HepG2 (cell line): ENCODE results near the gene TMEM63B. TPM values are rescaled to one million over a fixed set of nuclear protein-coding genes. Genes with fewer than 3 reads are reported as not detected.
A peak's percentile ranks its signal among the peaks of the same experiment; 100 is the strongest.

Experiments
- CCDC6 ChIP-seq: sonication (generic); formaldehyde crosslinking; IDR thresholded peaks from 2 replicates; pipeline ENCODE4 v1.8.1; 2022; ENCODE audit warnings: mild to moderate bottlenecking, missing genetic modification reagents, moderate library complexity
- HINFP ChIP-seq: sonication (generic); formaldehyde crosslinking; IDR thresholded peaks from 2 replicates; pipeline ENCODE4 v1.4.0; 2020; ENCODE audit warnings: low read depth, mild to moderate bottlenecking, missing genetic modification reagents
- JUN ChIP-seq: sonication (generic); formaldehyde crosslinking; IDR thresholded peaks from 2 replicates; pipeline ENCODE4 v1.4.0; 2020; ENCODE audit warnings: mild to moderate bottlenecking, missing genetic modification reagents
- KAT8 ChIP-seq: IDR thresholded peaks from 2 replicates; pipeline ENCODE4 v1.6.1; 2016; ENCODE audit warnings: missing genetic modification reagents, missing compliant biosample characterization
- MED8 ChIP-seq: sonication (generic); formaldehyde crosslinking; IDR thresholded peaks from 2 replicates; pipeline ENCODE4 v1.8.1; 2023; ENCODE audit warnings: mild to moderate bottlenecking, missing genetic modification reagents; ENCODE audit not compliant: insufficient replicate concordance
- NFE2L1 ChIP-seq: sonication (generic); formaldehyde crosslinking; IDR thresholded peaks from 2 replicates; pipeline ENCODE4 v1.4.0; 2020; ENCODE audit warnings: missing genetic modification reagents, mild to moderate bottlenecking, borderline replicate concordance
- PHB2 ChIP-seq: fragments of 450-650 bp; IDR thresholded peaks from 2 replicates; pipeline ENCODE4 v1.6.1; 2018; ENCODE audit not compliant: partially characterized antibody
- PRDM10 ChIP-seq: sonication (generic); formaldehyde crosslinking; IDR thresholded peaks from 2 replicates; pipeline ENCODE4 v1.4.0; 2020; ENCODE audit warnings: low read depth, missing genetic modification reagents
- REL ChIP-seq: sonication (generic); formaldehyde crosslinking; conservative IDR thresholded peaks from 2 replicates; pipeline ENCODE4 v1.8.0; 2022; ENCODE audit warnings: mild to moderate bottlenecking, missing genetic modification reagents, moderate library complexity
- SP140L ChIP-seq: sonication (generic); formaldehyde crosslinking; IDR thresholded peaks from 2 replicates; pipeline ENCODE4 v1.4.0; 2020; ENCODE audit warnings: missing genetic modification reagents, borderline replicate concordance
- SRSF9 ChIP-seq: fragments of 200-400 bp; formaldehyde crosslinking; IDR thresholded peaks from 2 replicates; pipeline ENCODE4 v1.6.1; 2018; ENCODE audit warnings: borderline replicate concordance, mild to moderate bottlenecking, low read depth, low read length; ENCODE audit not compliant: insufficient read depth, poor library complexity, severe bottlenecking
- TAF15 ChIP-seq: fragments of 200-400 bp; formaldehyde crosslinking; IDR thresholded peaks from one replicate; pipeline ENCODE4 v1.6.1; 2018; ENCODE audit warnings: mild to moderate bottlenecking, low read depth, low read length; ENCODE audit not compliant: poor library complexity, severe bottlenecking
- THAP11 ChIP-seq: IDR thresholded peaks from 2 replicates; pipeline ENCODE4 v1.6.1; 2016; ENCODE audit warnings: missing biosample characterization, missing genetic modification reagents
- ZBTB7A ChIP-seq: sonication (generic); formaldehyde crosslinking; IDR thresholded peaks from 2 replicates; pipeline ENCODE4 v1.8.0; 2022; ENCODE audit warnings: mild to moderate bottlenecking, missing genetic modification reagents
- ZFY ChIP-seq: sonication (generic); formaldehyde crosslinking; IDR thresholded peaks from 2 replicates; pipeline ENCODE4 v1.4.0; 2020; ENCODE audit warnings: missing genetic modification reagents
- ZFYVE20 ChIP-seq: sonication (generic); formaldehyde crosslinking; IDR thresholded peaks from 2 replicates; pipeline ENCODE4 v1.8.0; 2023; ENCODE audit warnings: low read depth, mild to moderate bottlenecking, moderate library complexity, missing genetic modification reagents, borderline replicate concordance
- ZNF251 ChIP-seq: sonication (generic); formaldehyde crosslinking; IDR thresholded peaks from 2 replicates; pipeline ENCODE4 v1.9.0; 2021; ENCODE audit warnings: mild to moderate bottlenecking, missing genetic modification reagents
- ZNF3 ChIP-seq: IDR thresholded peaks from 2 replicates; pipeline ENCODE4 v1.7.0; 2017; ENCODE audit warnings: inconsistent platforms
- ZNF510 ChIP-seq: sonication (generic); formaldehyde crosslinking; IDR thresholded peaks from 2 replicates; pipeline ENCODE4 v1.4.0; 2020; ENCODE audit warnings: low read depth, mild to moderate bottlenecking, missing genetic modification reagents
- ZNF670 ChIP-seq: sonication (generic); formaldehyde crosslinking; IDR thresholded peaks from 2 replicates; pipeline ENCODE4 v1.8.0; 2022; ENCODE audit warnings: mild to moderate bottlenecking, missing genetic modification reagents, borderline replicate concordance
- polyA plus RNA-seq, 8 experiments: library from polyadenylated mRNA; depleted of rRNA in 3 of 8; stranded (reverse) in 7 of 8; unstranded in 1 of 8; fragments of >200 nt; fragmentation: Illumina TruSeq in 4 of 8; extraction: Trizol in 4 of 8; gene quantifications; 2 replicates each; pipeline versions ENCODE4 v1.2.1 to v1.2.3, GENCODE V29; 2011 to 2016; ENCODE audit warnings: low read depth in 4 of 8, missing spikeins in 1 of 8, mixed read lengths in 1 of 8; ENCODE audit not compliant: insufficient read depth in 1 of 8
- total RNA-seq, 5 experiments: library from RNA; depleted of rRNA; stranded (reverse); fragments of >200 nt; fragmentation: Illumina TruSeq; extraction: Trizol; gene quantifications; 2 replicates each; pipeline ENCODE4 v1.2.3, GENCODE V29; 2016; ENCODE audit warnings: low read depth in 1 of 5
- TF ChIP-seq, protein P1 (sequence below): sonication (generic); formaldehyde crosslinking; IDR thresholded peaks from 2 replicates; pipeline ENCODE4 v1.4.0; 2020; ENCODE audit warnings: missing genetic modification reagents, mild to moderate bottlenecking, borderline replicate concordance

The TMEM63B gene
- total and polyA plus RNA-seq, 2 of the 13 experiments (the other 11 are each of a cell fraction or from before 2014, with no cell fraction given) = 27.4 to 75.8 TPM

- TF ChIP-seq PRDM10 (CRISPR knock-in tag) = 0 out of 2 replicates have a peak, but pooled peaks have one; percentile 60
- TF ChIP-seq ZNF3 (CRISPR knock-in tag) = peak; percentile 85; the same call in 1 of the 2 replicates
- no peak for TF ChIP-seq PHB2
- 0 out of 2 replicates have a peak, but pooled peaks have one; percentile 32 for TF ChIP-seq JUN (CRISPR knock-in tag)
- TF ChIP-seq KAT8 = peak; percentile 74
- TF ChIP-seq ZNF251 (CRISPR knock-in tag) = no peak
- TF ChIP-seq, protein P1, sequence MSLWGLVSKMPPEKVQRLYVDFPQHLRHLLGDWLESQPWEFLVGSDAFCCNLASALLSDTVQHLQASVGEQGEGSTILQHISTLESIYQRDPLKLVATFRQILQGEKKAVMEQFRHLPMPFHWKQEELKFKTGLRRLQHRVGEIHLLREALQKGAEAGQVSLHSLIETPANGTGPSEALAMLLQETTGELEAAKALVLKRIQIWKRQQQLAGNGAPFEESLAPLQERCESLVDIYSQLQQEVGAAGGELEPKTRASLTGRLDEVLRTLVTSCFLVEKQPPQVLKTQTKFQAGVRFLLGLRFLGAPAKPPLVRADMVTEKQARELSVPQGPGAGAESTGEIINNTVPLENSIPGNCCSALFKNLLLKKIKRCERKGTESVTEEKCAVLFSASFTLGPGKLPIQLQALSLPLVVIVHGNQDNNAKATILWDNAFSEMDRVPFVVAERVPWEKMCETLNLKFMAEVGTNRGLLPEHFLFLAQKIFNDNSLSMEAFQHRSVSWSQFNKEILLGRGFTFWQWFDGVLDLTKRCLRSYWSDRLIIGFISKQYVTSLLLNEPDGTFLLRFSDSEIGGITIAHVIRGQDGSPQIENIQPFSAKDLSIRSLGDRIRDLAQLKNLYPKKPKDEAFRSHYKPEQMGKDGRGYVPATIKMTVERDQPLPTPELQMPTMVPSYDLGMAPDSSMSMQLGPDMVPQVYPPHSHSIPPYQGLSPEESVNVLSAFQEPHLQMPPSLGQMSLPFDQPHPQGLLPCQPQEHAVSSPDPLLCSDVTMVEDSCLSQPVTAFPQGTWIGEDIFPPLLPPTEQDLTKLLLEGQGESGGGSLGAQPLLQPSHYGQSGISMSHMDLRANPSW = peak; percentile 93
- 0 out of 2 replicates have a peak, but pooled peaks have one; percentile 18 for TF ChIP-seq THAP11 (CRISPR knock-in tag)
- 0 out of 2 replicates have a peak, but pooled peaks have one; percentile 37 for TF ChIP-seq ZNF510 (CRISPR knock-in tag)
- peak; percentile 85 for TF ChIP-seq ZNF670 (CRISPR knock-in tag)
- no peak for TF ChIP-seq SRSF9
- no peak for TF ChIP-seq ZFY (CRISPR knock-in tag)
- TF ChIP-seq ZBTB7A (CRISPR knock-in tag) = no peak
- TF ChIP-seq MED8 (CRISPR knock-in tag) = no peak
- peak; percentile 43; the same call in 1 of the 2 replicates for TF ChIP-seq CCDC6 (CRISPR knock-in tag)
- TF ChIP-seq REL (CRISPR knock-in tag) = no peak
- no peak for TF ChIP-seq ZFYVE20 (CRISPR knock-in tag)
- no peak for TF ChIP-seq TAF15
- peak; percentile 72; the same call in 1 of the 2 replicates for TF ChIP-seq HINFP (CRISPR knock-in tag)
- no peak for TF ChIP-seq SP140L
- TF ChIP-seq NFE2L1 (CRISPR knock-in tag) = no peak
These were observed 35.1 kb upstream of the TMEM63B start (continued) for GRCh38 chr6:44091981-44092884.
